Measurements from ENCODE around the gene CST6. TPM values are rescaled to one million over a fixed set of nuclear protein-coding genes. Genes with fewer than 3 reads are reported as not detected.
"Not testable (repeated sequence)": the region's sequence is repeated elsewhere in the genome, so short reads cannot be mapped to it uniquely, and the experiment has no call there.

Gene CST6
- total RNA-seq, 1 donor from 2014 or later = 2.3 TPM

DNA sequence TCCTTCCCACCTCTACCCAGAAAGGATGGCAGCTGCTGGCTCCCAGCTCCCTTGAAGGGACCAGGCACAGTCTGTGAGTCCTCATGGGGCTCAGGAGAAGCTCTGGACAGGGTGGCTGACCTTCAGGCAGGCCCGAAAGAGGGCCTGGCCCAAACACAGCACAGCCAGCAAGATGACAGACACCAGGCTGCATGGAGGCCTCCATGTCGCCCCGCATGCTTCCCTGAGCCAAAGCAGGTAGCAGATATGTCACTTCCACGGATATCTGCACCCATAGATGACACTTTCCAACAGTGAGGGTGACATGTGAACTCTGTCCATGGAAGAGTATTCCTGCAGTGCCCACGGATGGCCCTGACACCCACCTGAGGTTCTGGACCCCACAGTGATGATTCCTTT, 28.2 kb upstream of the CST6 start:
- no peak for DNase-seq (ENCODE audit: low read depth)

GRCh38 chr11:65987336-65987735, 24.5 kb upstream of the CST6 start:
- DNase-seq (ENCODE audit: low read depth) = no peak

GRCh38 chr11:65988791-65989592, 22.8 kb upstream of the CST6 start:
- DNase-seq (ENCODE audit: low read depth) = peak; percentile 93

DNA sequence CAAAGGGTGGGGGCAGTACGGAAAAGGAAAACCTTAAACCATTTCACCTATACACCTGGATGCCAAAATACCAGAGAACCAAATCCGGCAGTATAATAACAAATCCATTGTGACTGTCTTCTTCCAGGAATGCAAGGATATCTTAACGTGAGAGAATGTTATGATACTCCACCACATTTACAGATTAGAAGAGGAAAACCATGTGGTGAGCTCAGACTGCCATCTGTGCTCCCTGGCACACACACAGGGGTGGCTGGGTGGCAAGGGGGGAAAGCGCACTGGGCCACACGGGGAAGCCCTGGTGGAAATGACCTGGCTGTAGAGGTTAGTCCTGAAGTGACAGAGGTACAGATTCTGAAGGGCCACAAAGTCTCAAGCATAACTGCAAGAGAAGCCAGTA, 19.8 kb upstream of the CST6 start:
- no peak for DNase-seq (ENCODE audit: low read depth)

- DNase-seq (ENCODE audit: low read depth) = no peak
Observed at GRCh38 chr11:65997286-65997685, 14.5 kb upstream of the CST6 start.

GRCh38 chr11:66001942-66002647, 9.7 kb upstream of the CST6 start, which contains the start of the genes BANF1 and EIF1AD:
Gene BANF1 (plus strand): TSS chr11:66002503. CDS start chr11:66003251, 748 bp downstream.
Gene EIF1AD (minus strand): TSS chr11:66002157. CDS start chr11:66000389, 1,768 bp downstream.
- peak; percentile 88 for DNase-seq (ENCODE audit: low read depth)

GRCh38 chr11:66002648-66003225, 9.1 kb upstream of the CST6 start:
- peak; percentile 33 for DNase-seq (ENCODE audit: low read depth)

GRCh38 chr11:66003291-66003690, 8.5 kb upstream of the CST6 start:
- no peak for DNase-seq (ENCODE audit: low read depth)

DNA sequence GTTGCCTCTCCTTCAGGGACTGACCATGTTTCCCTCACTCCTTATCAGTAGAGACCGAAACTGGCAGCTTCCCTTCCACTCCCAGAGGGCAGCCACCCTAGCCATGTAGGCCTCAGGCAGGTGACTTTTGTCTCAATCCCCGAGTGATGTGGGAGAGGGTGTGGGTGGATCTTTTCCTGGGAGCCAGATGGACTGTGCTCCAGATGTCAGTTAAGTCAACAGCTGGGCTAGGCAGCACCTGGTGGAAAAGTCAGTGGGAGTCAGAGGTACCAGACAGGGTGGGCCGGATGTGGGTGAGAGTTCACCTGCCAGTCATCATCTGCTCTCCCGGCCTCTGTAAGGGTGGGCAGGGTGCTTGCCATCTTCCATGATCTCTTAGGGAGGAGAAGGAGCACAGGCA, 7.6 kb upstream of the CST6 start:
- DNase-seq (ENCODE audit: low read depth) = no peak

DNA sequence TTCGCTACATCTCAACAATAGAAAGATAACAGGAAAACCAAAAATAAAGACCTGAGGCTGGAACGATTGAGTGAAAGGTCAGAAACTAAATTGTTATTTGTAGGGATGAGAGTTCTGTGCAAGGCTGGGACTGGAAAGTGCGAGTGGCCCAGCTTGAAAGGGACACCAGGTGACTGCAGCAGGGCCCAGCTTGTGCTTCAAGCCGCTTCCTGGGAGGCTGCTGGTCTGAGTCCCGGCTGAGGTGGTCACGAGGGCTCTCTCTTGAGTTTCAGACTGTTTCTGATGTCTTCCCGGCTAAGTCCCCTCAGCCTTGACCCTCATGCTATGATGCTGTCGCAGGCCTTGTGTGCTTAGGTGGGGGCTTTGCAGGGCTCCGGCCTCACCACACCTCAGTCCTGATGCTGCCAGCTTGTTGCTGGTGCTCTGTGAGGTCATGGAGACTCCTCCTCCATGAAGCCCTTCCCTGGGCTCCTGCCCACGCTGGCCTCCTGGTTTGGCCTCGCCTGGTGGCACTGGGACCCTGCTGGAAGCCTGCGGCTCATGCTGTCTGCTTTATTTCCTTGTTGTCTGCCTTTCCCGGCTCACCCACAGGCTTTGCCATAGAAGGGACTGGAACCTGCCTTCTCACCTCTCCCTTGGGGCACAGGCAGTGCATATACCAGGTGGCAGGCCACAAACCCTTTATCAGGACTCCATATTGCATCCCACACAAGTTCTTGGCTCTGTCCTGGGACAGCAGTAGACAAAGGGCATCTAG, 5.5 kb upstream of the CST6 start:
- no peak for DNase-seq (ENCODE audit: low read depth)

GRCh38 chr11:66006891-66007176, 5.0 kb upstream of the CST6 start:
- DNase-seq (ENCODE audit: low read depth) = no peak

GRCh38 chr11:66007201-66007634, 4.6 kb upstream of the CST6 start:
- DNase-seq (ENCODE audit: low read depth) = no peak

DNA sequence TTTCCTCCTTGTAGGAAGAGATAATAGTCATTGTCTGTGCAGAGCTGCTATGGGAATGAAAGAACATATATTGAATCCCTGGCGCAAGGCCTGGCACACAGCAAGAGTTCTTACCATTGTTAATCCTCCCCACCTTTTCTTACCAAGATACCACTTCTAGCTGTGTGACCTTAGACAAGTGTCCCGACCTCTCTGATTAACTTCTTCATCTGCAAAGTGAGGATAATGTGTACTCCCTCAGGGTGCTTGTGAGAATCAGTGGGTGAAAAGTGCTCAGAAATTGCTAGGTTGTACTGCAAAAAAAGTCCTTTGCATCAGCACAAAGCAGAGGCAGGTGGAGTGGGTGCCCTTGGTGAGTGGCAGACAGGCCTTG, 3.7 kb upstream of the CST6 start:
- no peak for DNase-seq (ENCODE audit: low read depth)

DNA sequence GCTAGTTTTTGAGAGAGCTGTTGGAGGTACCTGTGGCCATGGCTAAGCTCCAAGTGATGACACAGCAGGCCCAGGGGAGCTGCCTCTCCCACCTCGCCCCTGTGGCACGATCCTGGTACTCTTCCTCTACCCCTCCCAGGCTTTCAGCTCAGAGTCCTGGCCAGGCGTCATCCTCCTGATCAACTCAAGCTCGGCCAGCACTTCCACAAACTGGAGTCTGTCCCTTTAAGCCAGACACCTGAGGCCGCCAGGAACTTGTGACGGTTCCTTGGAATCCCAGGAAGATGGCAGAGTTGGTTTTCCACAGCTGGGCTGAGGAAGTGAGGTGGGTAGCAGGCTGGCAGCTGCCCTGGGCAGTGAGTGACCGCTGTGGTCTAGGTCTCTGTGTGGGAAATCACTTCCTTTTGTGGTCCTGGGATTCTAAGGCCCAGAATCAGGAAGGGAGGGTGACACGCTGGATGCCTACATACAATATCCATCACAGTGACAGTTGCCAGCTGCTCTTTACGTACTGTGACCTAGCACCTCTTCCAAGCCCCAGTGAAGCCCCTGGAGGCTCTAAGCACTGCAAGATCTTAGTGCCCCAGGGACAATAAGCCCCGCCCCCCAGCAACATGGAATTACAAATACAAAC, 3.2 kb upstream of the CST6 start:
- peak; percentile 10 for DNase-seq (ENCODE audit: low read depth)

DNA sequence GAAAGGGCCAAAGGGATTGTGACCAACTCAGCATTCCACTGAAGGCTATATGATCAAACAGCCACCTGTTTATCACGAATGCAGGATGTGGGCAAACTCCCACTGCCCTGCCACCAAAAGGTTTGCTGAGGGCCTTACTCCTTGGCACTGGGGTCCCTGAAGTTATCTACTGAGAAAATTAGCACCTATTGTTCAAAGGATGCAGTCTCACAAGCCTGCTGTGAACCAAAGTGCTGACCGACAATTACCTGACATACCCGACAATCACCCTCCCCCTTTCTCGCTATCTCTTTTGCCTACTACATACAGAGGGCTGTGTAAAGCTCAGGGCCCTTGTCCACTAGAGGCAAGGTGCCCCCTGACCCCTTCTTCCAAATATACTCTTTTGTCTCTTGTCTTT, 1.8 kb upstream of the CST6 start:
- not testable (repeated sequence) for DNase-seq (ENCODE audit: low read depth)

- DNase-seq (ENCODE audit: low read depth) = peak; percentile 92
Observed at GRCh38 chr11:66011239-66011784, 496 bp upstream of the CST6 start.

- no peak for DNase-seq (ENCODE audit: low read depth)
Observed at GRCh38 chr11:66012371-66012945, 650 bp downstream of the CST6 start.

DNA sequence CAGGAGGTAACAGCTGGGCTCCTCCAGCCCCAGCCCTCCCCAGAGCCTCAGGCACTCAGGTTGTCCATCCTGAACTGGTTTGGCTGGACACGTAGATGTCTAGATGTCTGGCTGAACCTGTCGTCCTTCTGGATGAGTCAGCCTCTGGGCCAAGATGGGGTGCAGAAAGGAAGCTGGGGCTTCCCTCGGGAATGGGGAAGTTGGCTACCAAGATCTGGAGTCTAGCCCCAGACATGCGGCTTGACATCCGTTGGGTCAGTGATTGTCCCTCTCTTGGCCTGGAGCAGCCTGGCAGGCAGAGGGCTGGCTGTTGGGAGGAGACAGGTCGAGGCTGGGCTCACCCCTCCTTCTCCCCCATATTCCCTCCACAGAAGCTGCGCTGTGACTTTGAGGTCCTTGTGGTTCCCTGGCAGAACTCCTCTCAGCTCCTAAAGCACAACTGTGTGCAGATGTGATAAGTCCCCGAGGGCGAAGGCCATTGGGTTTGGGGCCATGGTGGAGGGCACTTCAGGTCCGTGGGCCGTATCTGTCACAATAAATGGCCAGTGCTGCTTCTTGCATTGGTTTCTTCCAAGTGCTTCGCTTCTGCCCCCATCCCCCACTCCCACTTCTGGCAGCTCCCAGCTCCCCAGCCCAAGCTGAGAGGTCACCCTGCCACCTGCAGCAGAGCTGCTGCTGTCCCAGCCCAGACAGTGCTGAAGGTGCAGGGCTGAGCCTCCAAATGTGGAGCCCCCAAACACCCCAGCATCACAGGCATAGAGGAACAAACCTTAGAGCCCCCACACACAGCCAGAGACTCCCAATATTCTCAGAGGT, 1.3 kb downstream of the CST6 start:
- peak; percentile 41 for DNase-seq (ENCODE audit: low read depth)

DNA sequence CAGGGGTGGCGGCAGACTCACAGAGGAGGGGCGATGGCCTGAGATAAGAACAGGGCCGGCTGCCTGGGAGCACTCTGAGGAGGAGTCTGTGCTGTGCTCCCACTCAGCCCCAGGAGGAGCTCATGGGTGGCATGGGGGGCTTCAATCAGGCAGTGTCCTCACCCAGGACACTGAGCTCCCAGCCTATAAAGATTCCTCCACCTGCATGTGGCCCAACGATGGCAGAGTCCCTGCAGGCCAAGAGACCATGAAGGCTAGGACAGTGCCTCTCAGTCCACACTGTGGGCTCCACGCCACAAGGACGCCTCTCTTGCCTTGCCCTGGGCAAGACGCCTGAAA, 1.9 kb downstream of the CST6 start:
- DNase-seq (ENCODE audit: low read depth) = no peak

- no peak for DNase-seq (ENCODE audit: low read depth)
Observed at GRCh38 chr11:66014804-66015453, 3.1 kb downstream of the CST6 start.

Measured in renal cortical epithelial cell (primary cell).